HG02642 (cell line): ENCODE results near the gene KIF25.
"Not testable (repeated sequence)": the region's sequence is repeated elsewhere in the genome, so short reads cannot be mapped to it uniquely, and the experiment has no call there.

Experiments used
- ATAC-seq: cut with Tn5 transposase; IDR thresholded peaks from one replicate; pipeline ENCODE4 v1.9.1; 2021; ENCODE audit warnings: mild to moderate bottlenecking; ENCODE audit not compliant: unreplicated experiment, poor library complexity

Gene KIF25

DNA sequence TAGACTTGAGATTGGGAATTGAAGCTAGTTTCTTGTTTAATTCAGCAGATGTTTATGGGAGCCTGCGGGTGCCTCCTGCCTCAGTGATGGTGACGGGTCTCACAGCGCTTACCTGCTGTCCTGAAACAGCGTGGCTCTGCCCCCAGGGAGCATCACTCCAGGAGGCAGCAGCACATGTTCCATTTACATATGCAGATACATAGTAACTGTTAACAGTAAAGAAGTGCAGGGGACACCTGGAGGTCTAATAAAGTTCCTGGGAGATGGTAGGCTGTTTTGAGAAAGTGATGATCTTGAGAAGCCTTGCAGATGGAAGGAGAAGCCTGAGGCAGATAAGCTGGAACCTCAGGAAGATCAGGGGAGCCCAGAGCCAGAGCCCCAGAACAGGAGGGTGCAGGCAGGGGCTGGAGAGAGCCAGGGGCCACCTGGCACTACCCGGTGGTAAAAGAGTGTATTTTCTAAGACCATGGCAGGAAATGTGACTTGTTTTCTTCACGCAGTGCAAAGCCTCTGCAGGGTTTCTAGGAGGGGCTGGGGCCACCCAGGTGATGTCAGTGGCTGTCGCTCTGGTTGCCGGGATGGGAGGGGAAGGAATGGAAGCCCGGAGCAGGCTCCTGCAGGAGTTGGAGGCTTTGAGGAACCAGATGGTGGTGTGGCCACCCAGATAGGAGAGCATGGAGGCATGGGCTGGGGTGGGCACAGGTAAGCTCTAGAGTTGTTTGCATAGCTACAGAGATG, 24.2 kb upstream of the KIF25 start:
- ATAC-seq, result no peak

DNA sequence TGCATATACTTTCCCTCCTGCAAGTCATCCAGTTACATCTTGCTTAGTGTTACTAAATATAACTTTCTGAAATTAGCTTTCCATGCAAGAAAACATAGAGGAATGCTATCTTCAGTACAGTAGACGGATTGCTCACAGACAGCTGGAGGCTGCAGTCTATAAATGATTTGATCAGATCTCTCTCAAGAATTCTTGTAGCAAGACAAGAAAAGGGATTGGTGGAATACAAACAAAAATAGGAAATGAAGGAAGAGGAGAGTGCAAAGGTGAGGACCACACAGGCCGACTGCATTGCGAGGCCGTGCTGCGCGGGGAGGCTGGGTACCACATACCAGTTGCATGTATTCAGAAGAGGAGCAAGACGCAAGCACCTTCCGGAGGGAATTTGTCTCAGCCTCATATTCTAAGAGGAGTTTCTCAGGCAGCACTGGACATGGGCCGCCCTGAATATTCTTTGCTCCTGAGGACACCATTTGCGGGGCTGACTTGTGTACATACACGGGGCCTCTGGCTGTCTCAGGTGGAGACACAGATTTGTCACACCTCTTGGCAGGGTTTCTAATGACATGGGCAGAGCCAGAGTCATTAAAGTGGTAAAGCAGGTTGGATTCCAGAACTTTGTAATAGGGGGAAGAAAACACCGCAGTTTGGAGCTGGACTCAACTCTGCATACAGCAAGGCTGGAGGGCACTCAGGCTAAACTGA, 22.7 kb upstream of the KIF25 start:
- ATAC-seq, result no peak

DNA sequence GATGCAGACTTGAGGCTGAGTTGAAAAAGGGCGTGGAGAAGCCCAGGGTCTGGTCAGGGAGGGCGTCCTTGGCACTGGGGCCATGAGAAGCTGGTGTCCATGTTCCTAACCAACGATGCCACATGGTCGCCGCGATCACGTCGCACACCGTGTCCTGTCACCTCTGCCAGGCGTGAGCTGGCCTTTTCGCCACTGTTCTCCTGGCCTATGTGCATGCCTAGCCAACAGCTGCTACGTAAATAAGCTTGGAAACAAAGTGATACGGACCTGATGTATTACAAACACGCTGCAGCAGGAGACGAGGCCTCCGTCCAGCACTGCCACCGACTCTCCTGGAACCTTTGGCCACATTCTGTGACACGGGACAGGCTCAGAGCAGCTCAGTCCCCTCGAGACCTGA, 22.0 kb upstream of the KIF25 start:
- no peak for ATAC-seq

DNA sequence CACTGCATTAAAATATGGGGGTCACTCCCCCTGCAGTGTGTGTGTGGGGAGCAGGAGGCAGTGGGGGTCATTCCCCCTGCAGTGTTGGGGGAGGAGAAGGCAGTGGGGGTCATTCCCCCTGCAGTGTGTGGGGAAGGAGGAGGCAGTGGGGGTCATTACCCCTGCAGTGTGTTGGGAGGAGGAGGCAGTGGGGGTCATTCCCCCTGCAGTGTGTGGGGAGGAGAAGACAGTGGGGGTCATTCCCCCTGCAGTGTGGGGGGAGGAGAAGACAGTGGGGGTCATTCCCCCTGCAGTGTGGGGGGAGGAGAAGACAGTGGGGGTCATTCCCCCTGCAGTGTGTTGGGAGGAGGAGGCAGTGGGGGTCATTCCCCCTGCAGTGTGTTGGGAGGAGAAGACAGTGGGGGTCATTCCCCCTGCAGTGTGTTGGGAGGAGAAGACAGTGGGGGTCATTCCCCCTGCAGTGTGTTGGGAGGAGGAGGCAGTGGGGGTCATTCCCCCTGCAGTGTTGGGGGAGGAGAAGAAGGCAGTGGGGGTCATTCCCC, 21.3 kb upstream of the KIF25 start:
- not testable (repeated sequence) for ATAC-seq

DNA sequence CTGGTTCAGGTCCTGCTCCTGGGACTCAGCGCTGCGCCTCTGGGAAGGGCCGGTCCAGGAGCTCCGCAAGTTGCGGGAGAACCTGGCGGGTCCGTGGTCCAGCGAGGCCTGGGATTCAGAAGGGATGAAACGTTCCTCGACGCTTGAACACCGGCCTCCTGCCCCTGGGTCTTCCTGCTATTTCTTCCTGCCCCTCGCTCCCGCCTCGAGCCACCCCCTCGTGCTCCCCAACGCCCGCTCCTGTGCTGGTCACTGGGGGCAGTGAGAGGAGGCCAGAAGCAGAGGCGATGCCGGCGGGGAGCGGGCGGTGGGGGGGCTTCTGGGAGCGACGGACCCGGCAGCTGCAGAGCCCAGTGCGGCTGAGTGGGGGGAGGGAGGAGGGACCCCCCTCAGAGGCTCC, 20.8 kb upstream of the KIF25 start:
- no peak for ATAC-seq

DNA sequence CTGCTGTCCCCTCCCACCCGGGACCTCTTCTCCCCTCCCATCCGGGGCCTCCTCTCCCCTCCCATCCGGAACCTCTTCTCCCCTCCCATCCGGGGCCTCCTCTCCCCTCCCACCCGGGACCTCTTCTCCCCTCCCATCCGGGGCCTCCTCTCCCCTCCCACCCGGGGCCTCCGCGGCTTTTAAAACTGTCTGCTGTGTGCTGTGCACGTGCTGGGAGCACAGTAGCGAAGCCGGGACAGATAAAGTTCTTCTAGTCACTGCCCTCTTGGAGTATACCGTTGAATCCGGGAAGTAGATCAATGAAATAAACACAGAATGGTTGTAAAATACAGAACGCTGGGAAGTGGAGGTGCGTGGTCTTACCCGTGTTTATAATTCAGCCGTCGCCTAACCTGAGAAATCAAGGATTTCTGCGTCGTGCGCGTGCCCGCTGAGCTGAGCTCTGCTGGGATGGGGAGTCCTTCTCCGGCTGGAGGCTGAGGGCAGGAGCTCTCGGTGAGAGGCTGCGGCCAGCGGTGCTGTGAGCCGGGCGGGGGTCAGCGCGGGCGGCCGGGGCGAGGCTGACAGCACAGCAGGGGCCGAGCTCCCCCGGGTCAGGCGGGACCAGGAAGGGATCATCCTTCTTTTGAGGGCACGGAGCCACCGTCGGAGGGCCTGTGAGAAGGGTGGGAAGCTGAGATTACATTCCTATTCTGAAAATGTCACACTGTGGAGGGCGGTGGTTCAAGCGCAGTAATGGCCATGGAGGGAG, 19.6 kb upstream of the KIF25 start:
- no peak for ATAC-seq

DNA sequence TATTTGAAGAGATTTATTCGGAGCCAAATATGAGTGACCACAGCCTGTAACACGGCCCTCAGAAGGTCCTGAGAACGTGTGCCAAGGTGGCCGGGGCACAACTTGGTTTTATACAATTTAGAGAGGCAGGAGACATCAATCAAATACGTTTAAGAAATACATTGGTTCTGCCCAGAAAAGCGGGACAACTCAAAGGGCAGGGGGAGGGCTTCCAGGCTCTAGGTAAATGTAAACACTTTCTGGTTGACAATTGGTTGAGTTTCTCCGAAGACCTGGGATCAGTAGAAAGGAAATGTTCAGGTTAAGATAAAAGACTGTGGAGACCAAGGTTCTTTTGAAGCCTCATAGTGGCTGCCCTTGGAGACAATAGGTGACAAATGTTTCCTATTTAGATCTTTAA, 18.9 kb upstream of the KIF25 start:
- ATAC-seq, result no peak

DNA sequence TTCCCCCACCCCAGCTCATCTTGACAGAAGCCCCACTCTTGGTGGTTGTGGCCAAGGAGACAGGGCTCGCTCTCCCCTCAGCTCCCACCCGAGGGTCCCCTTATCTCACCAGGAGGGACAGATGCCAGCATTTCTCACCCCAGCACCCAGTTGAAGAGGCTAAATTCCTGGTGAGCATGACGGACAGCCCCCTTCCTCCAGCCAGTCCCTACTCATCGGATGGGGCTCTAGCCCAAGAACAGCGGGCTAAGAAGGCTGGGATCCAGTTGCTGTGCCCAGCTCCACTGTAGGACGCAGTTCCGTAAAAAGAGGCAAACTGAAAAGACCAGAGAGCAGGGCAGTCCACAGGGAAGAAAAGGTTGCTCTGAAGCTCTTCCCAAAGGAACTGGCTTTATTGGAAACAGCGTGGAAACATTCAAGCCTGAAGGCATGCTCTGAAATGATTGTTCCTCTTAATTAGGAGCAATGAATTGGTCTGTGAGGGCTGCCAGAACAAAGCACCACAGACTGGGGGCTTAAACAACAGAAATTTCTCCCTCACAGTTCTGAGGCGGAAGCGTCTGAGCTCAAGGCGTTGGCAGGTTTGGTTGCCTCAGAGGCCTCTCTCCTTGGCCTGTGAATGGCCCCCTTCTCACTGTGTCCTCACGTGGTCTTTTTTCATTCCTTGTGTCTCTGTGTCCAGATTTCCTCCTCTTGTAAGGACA, 17.9 kb upstream of the KIF25 start:
- ATAC-seq, result no peak

DNA sequence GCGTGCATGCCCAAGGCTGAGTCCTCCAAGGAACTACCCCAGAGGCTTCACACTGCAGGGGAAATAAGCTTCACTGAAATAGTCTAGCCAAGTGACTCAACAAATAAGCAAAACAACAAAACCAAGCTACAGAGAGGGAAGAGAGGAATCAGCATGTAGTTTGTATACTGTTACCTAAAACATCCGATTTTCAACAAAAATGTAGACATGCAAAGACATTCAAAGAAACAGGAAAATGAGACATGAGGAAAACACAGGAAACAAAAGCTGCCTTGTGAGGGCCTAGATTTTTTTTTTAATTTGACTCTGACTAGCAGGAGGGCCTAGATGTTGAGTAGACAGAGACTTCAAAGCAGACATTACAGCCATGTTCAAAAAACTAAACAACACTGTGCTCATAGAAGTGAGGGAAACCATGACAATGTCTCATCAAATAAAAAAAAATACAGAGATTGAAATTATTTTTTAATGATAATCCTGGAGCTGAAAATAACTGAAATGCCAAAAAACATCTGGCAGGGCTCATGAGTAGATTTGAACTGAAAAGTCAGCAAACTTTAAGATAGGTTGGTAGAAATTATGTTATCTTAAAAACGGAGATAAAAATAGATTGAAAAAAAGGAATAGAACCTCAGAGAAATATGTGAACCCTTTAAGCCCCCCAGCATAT, 16.4 kb upstream of the KIF25 start:
- ATAC-seq, result no peak

DNA sequence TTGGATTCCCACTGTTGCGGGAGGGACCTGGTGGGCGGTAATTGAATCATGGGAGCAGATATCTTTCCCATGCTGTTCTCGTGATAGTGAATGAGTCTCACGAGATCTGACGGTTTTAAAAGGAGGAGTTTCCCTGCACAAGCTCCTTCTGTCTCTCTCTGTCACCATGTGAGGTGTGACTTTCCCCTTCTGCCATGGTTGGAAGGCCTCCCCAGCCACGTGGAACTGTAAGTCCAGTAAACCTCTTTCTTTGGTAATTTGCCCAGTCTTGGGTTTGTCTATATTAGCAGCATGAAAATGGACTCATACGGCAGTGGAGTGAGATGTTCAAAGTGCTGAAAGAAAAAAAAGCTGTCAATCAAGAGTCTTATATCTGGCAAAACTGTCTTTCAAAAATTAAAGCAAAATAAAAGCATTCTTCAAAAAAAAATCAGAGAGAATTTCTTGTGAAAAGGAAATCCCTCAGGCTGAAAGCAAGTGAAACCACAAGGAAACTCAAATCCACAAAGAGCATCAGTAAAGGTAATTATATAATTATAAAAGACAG, 15.5 kb upstream of the KIF25 start:
- ATAC-seq, result no peak

DNA sequence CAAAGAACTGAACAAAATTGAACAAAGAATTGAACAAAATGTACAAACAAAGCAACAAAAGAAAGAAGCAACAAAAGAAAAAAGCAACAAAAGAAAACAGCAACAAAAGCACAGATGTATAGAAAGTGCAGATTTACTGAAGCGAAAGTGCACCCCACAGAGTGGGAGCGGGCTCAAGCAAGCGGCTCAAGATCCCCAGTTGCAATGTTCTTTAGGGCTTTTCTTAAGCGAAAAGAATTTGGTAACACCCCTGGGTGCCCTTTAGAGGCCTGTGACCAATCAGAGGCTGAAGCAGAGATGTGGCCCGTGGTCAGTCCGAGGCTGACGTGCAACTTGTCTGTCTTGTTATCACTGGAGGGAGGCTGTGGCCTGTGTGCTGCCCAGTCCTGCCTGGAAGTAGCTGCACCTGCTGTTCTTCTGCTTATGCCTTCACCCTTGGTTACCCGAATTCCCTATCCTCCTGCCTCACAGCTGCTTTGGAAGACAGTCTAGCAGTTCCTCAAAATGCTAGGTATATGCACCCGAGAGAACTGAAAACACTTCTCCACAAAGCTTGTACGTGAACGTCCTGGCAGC, 13.2 kb upstream of the KIF25 start:
- ATAC-seq, result no peak

DNA sequence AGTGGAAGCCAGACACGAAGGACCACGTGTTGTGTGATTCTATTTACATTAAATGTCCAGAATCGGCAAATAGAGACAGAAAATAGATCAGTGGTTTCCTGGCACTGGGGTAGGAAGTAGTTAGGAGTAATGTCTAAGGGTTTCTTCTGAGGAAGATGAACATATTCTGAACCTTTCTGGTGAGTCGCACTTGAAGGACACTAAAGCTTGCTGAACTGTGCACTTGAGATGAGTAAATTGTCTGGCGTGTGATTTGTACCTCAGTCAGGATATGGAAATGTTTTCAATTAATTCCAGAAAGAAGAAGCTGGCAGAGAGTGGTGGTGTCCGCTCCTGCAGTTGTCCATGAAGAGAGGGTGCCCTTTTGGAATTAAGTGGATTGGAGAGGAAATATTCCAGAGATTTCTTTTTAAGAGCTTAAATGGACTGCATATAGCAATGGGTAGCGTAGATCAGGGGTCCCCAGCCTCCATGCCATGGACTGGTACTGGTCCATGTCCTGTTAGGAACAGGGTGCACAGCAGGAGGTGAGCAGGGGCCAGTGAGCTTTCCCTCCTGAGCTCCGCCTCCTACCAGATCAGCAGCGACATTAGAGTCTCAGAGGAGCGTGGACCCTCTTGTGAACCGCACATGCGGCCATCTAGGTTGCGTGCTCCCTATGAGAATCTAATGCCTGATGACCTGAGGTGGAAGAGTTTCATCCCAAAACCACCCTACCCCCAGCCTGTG, 12.4 kb upstream of the KIF25 start:
- ATAC-seq, result no peak

DNA sequence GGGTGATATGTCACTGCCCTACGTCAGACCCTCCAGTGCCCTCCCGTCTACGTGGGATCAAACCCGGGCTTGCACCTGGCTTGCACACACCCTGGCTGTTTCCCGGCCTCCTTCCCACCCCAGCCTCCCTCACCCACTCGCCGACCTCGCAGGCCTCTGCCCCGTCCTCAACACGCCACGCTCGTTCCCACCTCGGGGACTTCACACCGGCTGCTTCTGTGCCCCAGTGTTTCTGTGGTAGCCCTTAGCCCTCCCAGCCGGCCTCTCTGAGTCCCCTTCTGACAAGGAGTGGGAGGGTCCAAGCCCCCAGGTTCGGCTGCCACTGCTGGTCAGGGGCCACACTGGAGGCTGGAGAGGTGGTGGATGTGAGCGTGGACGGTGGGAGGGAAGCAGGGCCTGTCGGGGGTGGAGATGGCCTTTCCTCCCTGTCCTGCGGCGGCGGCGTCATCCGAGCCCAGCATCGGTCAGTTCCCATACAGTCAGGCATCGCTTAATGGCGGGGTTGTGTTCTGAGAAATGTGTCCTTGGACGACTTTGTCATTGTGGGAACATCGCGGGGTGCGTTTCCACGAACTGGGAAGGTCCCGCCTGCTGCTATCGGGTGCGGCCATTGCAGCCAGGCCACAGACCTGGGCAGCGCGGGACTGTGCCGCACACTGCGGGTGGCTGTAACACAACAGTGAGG, 11.4 kb upstream of the KIF25 start:
- no peak for ATAC-seq

DNA sequence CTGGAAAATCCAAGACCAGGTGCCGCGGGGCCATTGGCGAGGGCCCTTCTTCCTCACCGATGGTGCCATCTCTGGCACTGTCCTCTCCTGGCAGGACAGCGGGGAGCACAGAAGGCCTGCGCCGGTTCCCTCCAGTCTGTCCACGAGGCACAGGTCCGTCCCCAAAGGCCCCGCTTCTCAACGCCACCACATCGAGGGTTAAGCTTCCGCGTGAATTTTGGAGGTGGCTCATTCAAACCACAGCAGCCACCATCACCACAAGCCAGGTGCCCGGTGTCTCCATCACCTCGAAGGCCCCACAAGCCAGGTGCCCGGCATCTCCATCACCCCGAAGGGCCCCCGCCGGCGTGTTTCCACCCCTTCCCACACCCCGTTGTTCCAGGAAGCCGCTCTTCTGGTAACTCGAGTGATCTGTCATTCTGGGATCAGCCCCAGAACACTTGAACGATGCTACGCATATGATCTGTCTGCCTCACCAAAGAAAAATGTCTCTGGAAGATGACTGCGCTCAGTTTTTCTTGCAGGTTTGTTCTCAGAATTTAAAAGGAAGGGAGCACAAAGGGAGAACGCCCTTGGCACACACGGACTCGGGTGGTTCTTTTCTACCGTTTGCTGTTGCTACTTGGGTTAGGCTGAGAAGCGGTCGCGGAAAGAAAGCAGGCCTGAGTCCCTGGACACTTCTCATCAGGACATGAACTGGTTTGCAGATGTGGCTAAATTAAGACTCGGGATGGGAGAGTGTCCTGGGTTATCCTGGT, 9.9 kb upstream of the KIF25 start:
- no peak for ATAC-seq

DNA sequence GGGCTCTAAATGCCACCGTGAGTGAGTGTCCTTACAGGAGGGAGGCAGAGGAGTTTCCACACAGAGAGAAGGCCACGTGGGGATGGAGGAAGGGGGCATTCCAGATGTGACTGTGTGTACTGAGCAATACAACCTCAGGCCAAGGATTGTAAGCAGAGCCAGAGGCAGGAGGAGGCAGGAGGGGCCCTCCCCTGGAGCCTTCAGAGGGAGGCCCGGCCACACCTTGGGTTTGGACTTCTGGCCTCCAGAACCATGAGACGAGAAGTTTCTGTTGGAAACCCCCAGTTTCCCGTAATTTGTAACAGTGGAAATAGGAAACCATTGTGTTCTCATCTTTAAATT, 9.3 kb upstream of the KIF25 start:
- ATAC-seq, result no peak

DNA sequence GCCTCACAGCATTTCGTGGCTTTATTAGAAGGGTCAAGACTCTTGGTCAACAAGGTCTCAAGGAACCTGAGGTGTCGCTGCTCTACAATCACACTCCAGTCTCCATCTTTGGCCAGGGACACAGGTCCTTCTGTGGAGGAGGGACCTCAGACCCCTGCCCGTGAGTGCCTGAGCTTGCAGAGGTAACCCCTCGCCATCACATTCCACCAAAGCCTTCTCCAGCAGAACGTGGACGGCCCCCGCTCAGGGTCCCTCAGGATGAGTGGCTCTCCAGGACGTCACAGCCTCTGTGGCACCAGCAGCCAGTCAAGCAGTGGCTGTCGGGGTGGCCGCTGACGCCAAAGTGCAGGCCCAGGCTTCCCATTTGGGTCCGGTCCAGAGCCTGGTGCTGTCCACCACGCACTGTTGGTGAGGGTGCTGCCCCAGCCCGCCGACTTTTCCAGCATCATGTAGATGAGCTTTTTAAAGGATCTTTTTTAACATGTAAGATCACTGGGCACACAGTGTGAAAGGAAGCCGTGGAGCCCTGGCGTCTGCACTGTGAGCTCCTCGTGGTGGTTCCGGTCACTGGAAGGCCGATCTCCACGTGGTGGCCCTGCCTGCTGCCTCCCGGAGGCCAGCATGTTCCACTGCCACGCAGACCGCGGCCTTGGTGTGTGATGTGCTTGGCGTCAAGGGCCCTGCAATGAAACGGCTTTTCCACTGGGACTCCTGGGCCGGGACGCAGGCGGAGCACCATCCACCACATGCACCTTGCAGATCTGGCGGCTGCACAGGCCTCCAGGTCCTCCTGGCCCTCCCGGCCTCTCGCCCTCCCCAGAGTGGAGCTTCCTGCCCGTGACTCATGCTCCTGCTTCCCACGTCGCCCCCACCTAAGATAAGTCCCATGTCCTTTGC, 8.3 kb upstream of the KIF25 start:
- no peak for ATAC-seq
